SU-DHL-6 (cell line): ENCODE measurements around the gene DHRS7B.
A peak's percentile ranks its signal among the peaks of the same experiment; 100 is the strongest.

Experiments used
- H2AFZ ChIP-seq: fragments of 200-600 bp; sonication (generic); 2 replicates; pipeline ENCODE4 v1.6.1; 2014; ENCODE audit warnings: low read depth, mild to moderate bottlenecking, moderate library complexity, mixed read lengths, antibody characterized with exemption, low read length; ENCODE audit not compliant: severe bottlenecking
- H3F3A ChIP-seq: fragments of 200-600 bp; shearing (Covaris generic); 2 replicates; pipeline ENCODE4 v1.6.0; 2016; ENCODE audit warnings: antibody characterized with exemption, mild to moderate bottlenecking; ENCODE audit not compliant: insufficient read depth
- H3K27ac ChIP-seq: fragments of 200-600 bp; sonication (generic); 2 replicates; pipeline ENCODE4 v1.5.1; 2016; ENCODE audit warnings: low read depth, mild to moderate bottlenecking, low read length, moderate library complexity, mixed read lengths
- H3K27me3 ChIP-seq: fragments of 200-600 bp; sonication (generic), shearing (Covaris generic); 2 replicates; pipeline ENCODE4 v1.6.0; 2014; ENCODE audit warnings: mild to moderate bottlenecking, low read length
- H3K36me3 ChIP-seq: fragments of 200-600 bp; sonication (generic); 2 replicates; pipeline ENCODE4 v1.6.1; 2014; ENCODE audit warnings: mild to moderate bottlenecking, low read length, mixed read lengths
- H3K4me2 ChIP-seq: fragments of 300-600, 200-600 bp; shearing (Covaris generic), sonication (generic); 2 replicates; pipeline ENCODE4 v1.6.0; 2014; ENCODE audit warnings: low read length, low read depth, mild to moderate bottlenecking; ENCODE audit not compliant: poor library complexity, severe bottlenecking
- H3K4me3 ChIP-seq: fragments of 200-600 bp; sonication (generic); 2 replicates; pipeline ENCODE4 v1.5.1; 2014; ENCODE audit warnings: antibody characterized with exemption, low read length, mild to moderate bottlenecking, mixed read lengths; ENCODE audit not compliant: insufficient read depth, poor library complexity, severe bottlenecking
- H3K79me2 ChIP-seq: fragments of 200-600 bp; sonication (generic); 2 replicates; pipeline ENCODE4 v1.6.1; 2014; ENCODE audit warnings: mild to moderate bottlenecking, low read length, moderate library complexity; ENCODE audit not compliant: insufficient read depth
- H3K9ac ChIP-seq: fragments of 200-600 bp; sonication (generic); 2 replicates; pipeline ENCODE4 v1.7.0; 2014; ENCODE audit warnings: mild to moderate bottlenecking, low read length
- H3K9me2 ChIP-seq: fragments of 200-600 bp; sonication (generic); replicated peaks from 2 replicates; pipeline ENCODE4 v1.6.1; 2014; ENCODE audit warnings: low read length; ENCODE audit not compliant: insufficient read depth
- H3K9me3 ChIP-seq: fragments of 200-600 bp; sonication (generic); 2 replicates; pipeline ENCODE4 v1.6.1; 2014; ENCODE audit warnings: low read length, mixed read lengths; ENCODE audit not compliant: insufficient read depth
- H4K20me1 ChIP-seq: fragments of 200-600 bp; sonication (generic); 2 replicates; pipeline ENCODE4 v1.6.1; 2014; ENCODE audit warnings: low read depth, mild to moderate bottlenecking, antibody characterized with exemption, low read length, moderate library complexity, mixed read lengths
- EZH2phosphoT487 ChIP-seq: fragments of 200-600 bp; sonication (generic), shearing (Covaris generic); conservative IDR thresholded peaks from 2 replicates; pipeline ENCODE4 v1.6.1; 2018; ENCODE audit warnings: mild to moderate bottlenecking, antibody characterized with exemption, low read length, moderate library complexity, mixed read lengths
- TF ChIP-seq, protein P1 (sequence below): fragments of 200-600 bp; sonication (generic); IDR thresholded peaks from one replicate; pipeline ENCODE4 v1.5.1; 2017; ENCODE audit warnings: antibody characterized with exemption, mild to moderate bottlenecking, low read length, moderate library complexity; ENCODE audit not compliant: insufficient read depth, poor library complexity, severe bottlenecking

The DHRS7B gene

DNA sequence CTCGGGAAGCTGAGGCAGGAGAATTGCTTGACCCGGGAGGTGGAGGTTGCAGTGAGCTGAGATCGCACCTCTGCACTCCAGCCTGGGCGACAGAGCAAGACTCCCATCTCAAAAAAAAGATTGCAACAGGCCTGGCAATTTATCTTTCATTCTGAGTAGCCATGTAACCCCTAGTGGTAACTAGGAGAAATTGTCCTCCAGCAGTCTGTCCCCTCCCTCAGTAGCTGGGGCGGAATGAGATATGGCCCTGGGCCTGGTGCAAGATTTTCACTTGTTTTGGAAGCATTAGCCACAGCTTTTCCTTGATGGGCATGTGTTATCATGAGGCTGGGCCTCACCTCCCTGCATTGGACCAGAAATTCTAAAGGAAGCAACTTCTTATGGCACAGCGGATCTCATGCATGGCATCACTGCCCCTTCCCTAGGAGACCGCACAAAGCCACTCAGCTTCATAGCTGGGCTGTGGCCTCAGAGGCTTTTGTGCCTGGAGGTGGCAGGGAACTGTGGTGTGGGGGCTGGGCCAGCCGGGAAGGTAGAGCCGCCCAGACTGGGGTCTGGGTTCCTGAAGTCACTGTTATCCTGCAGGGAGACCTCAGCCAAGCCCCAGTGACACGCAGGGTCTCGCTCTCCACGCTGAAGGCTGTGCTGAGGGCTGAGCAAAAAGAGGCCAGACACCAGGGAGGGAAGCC, 113.1 kb downstream of the DHRS7B start:
- Histone ChIP-seq H3K36me3 (no peaks in the 10 kb centered on the region), H2AFZ (no peak overlapping the region), H3K79me2 (no peaks in the 10 kb centered on the region), H3K4me2 (no peak overlapping the region), H3K9ac (no peak overlapping the region), H3K9me3 (no peaks in the 10 kb centered on the region), H3K27me3 (no peaks in the 10 kb centered on the region), H3F3A (no peaks in the 10 kb centered on the region), H3K4me3 (no peak overlapping the region), H4K20me1 (no peaks in the 10 kb centered on the region), H3K27ac (no peak overlapping the region), H3K9me2 (no peaks in the 10 kb centered on the region)
- TF ChIP-seq, protein P1, sequence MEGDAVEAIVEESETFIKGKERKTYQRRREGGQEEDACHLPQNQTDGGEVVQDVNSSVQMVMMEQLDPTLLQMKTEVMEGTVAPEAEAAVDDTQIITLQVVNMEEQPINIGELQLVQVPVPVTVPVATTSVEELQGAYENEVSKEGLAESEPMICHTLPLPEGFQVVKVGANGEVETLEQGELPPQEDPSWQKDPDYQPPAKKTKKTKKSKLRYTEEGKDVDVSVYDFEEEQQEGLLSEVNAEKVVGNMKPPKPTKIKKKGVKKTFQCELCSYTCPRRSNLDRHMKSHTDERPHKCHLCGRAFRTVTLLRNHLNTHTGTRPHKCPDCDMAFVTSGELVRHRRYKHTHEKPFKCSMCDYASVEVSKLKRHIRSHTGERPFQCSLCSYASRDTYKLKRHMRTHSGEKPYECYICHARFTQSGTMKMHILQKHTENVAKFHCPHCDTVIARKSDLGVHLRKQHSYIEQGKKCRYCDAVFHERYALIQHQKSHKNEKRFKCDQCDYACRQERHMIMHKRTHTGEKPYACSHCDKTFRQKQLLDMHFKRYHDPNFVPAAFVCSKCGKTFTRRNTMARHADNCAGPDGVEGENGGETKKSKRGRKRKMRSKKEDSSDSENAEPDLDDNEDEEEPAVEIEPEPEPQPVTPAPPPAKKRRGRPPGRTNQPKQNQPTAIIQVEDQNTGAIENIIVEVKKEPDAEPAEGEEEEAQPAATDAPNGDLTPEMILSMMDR = peak; percentile 16
- TF ChIP-seq EZH2phosphoT487 = no peak

DNA sequence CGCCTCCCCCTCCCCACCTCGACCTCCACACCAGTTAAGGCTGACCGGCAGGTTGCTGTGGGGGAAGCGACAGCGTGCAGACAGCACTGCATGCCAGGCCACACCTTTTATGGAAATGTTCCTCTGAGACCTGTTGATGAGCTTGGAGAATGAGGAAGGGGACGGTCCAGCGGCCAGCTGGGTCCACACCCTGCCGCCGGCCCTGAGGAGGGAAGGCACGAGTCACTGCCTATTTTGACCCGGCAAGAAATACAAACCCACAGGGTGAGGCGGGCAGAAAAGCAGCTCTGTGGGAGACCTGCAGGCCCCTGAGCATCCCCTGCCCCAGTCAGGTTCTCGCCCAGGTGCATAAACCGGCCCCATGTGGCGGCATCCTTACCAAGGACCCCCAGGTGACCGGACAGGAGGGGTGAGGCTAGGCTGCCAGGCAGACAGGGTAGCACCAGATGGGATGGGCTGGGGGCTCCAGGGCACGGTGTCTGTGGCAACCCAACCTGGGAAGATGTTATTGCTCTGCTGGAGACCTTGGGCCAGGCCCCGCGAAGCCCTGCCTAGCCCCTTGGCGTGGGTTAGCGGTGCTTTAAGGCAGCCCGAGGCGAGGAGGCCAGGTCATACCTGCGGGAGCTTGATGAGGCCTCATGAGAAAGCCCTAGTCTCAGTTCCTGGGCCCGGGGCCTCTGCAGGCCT, 113.7 kb downstream of the DHRS7B start:
- TF ChIP-seq EZH2phosphoT487 = no peak
- TF ChIP-seq, protein P1 = no peak
- H3K36me3 ChIP-seq = no peaks in the 10 kb centered on the region
- no peaks in the 10 kb centered on the region for H4K20me1 ChIP-seq
- no peaks in the 10 kb centered on the region for H3K79me2 ChIP-seq
- H3K9me2 ChIP-seq = no peaks in the 10 kb centered on the region
- H3K4me2 ChIP-seq = no peak overlapping the region
- H3K9ac ChIP-seq = no peak overlapping the region
- H3K27ac ChIP-seq = no peak overlapping the region
- H2AFZ ChIP-seq = no peak overlapping the region
- H3F3A ChIP-seq = no peaks in the 10 kb centered on the region
- H3K27me3 ChIP-seq = no peaks in the 10 kb centered on the region
- no peak overlapping the region for H3K4me3 ChIP-seq
- H3K9me3 ChIP-seq = no peaks in the 10 kb centered on the region
